BJ (cell line): ENCODE results near the gene CHMP5. TPM values are rescaled to one million over a fixed set of nuclear protein-coding genes. Genes with fewer than 3 reads are reported as not detected.

ENCODE experiments used
- CTCF ChIA-PET: fragments of 350-600 bp; formaldehyde crosslinking; extraction: SDS; loops from one replicate; lab custom pipeline; 2021; ENCODE audit warnings: antibody characterized with exemption, inconsistent platforms; lab: Yijun Ruan, JAX
- POLR2A ChIA-PET: fragments of 300-600 bp; sonication (Branson Sonifier 250); formaldehyde crosslinking; extraction: SDS; loops from one replicate; lab custom pipeline; 2021; ENCODE audit warnings: antibody characterized with exemption; lab: Charles Lee
- DNase-seq: peaks from one replicate; pipeline ENCODE4 v3.0.0-alpha.2; 2011; ENCODE audit warnings: low read depth
- H3K27me3 ChIP-seq: 2 replicates; pipeline ENCODE4 v1.6.0; 2011; ENCODE audit warnings: low read length; ENCODE audit not compliant: control insufficient read depth, insufficient read depth
- H3K36me3 ChIP-seq: 2 replicates; pipeline ENCODE4 v1.5.1; 2011; ENCODE audit warnings: low read length; ENCODE audit not compliant: control insufficient read depth, insufficient read depth
- H3K4me3 ChIP-seq: 2 replicates; pipeline ENCODE4 v1.5.1; 2011; ENCODE audit warnings: low read depth, mild to moderate bottlenecking, control low read depth, low read length
- polyA plus RNA-seq: library from polyadenylated mRNA; depleted of rRNA; stranded (reverse); fragments of >200 nt; gene quantifications from 2 replicates; pipeline ENCODE4 v1.2.3, GENCODE V29; 2011
- TF ChIP-seq, protein P1 (sequence below): IDR thresholded peaks from 2 replicates; pipeline ENCODE4 v1.5.1; 2011; ENCODE audit warnings: low read depth, mild to moderate bottlenecking, control low read depth, inconsistent platforms, low read length, moderate library complexity; ENCODE audit not compliant: insufficient read depth

CHMP5 gene
- polyA plus RNA-seq, 1 experiment = 37.6 TPM

DNA sequence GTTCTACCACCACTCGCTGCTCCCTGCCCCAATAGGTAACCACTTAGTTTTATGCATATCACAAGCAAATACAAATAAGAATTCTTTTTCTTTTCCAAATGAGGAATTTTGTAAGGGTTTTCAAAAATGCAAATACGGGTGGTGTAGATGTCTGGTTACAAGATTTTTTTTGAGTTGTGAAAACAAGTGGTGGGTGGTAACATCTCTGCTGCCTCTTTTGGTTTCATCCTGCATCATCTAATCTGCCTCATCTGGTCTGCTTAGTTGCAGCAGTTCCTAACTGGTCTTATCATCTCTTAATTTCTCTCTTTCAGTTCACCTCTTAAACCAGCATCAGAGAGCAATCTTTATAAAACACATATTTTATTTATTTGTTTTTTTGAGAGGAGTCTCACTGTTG, 30.7 kb downstream of the CHMP5 start:
- Histone ChIP-seq H3K36me3 (peaks cover 10% of the 10 kb centered on the region; the same call in 1 of the 2 replicates), H3K27me3 (no peaks in the 10 kb centered on the region), H3K4me3 (no peak overlapping the region)
- TF ChIP-seq, protein P1, sequence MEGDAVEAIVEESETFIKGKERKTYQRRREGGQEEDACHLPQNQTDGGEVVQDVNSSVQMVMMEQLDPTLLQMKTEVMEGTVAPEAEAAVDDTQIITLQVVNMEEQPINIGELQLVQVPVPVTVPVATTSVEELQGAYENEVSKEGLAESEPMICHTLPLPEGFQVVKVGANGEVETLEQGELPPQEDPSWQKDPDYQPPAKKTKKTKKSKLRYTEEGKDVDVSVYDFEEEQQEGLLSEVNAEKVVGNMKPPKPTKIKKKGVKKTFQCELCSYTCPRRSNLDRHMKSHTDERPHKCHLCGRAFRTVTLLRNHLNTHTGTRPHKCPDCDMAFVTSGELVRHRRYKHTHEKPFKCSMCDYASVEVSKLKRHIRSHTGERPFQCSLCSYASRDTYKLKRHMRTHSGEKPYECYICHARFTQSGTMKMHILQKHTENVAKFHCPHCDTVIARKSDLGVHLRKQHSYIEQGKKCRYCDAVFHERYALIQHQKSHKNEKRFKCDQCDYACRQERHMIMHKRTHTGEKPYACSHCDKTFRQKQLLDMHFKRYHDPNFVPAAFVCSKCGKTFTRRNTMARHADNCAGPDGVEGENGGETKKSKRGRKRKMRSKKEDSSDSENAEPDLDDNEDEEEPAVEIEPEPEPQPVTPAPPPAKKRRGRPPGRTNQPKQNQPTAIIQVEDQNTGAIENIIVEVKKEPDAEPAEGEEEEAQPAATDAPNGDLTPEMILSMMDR = no peak
- ChIA-PET POLR2A (no interaction called here), CTCF (interaction anchor here (1.8 kb wide), 1 partner anchor 120 kb away, joined by 7 read pairs; no protein-coding TSS in a partner anchor)
- no peak for DNase-seq

DNA sequence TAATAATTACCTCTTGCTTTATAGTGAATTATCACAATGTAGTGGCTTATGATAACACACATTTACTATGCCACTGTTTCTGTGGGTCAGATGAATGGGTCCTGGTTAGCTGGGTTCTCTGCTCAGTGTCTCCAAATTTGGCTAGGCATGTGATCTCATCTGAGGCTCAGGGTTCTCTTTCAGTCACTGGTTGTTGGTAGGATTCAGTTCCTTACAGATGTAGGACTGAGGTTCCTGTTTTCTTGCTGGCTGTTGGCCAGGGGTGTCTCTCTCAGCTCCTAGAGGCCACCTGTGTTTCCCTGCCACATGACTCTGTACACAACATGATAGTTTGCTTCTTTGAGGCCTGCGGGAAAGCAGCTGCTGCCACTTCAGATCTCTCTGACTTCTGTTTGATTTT, 32.6 kb downstream of the CHMP5 start:
- Histone ChIP-seq H3K27me3 (no peaks in the 10 kb centered on the region), H3K36me3 (peaks cover 12% of the 10 kb centered on the region), H3K4me3 (no peak overlapping the region)
- ChIA-PET CTCF (interaction anchor here (1.0 to 1.8 kb wide), 5 partner anchors 10 to 169 kb away, joined by 4 to 7 read pairs (median 5); no protein-coding TSS in a partner anchor), POLR2A (no interaction called here)
- DNase-seq = no peak
- TF ChIP-seq, protein P1 = no peak

DNA sequence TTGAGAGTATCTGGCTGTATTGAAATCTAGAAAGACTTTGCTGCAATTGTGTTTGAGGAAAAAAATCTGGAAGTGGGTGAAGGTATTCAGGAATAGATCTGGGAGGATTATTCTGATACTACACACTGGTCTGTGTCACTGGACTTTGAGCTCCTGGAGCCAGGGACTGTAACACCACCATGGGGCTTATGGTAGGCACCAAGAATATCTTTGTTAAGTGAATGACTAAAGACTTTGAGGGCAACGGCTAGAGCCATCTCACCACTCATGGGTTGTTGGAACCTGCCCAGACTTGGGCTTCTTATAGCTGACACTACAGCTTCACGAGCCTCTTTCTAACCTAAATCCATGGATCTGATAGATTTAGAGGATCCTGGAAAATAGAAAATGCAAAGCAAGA, 35.7 kb downstream of the CHMP5 start:
- peaks cover 13% of the 10 kb centered on the region for H3K36me3 ChIP-seq
- H3K4me3 ChIP-seq = no peak overlapping the region
- DNase-seq = no peak
- TF ChIP-seq, protein P1 = no peak
- ChIA-PET CTCF (interaction anchor here (1.2 kb wide), 1 partner anchor 167 kb away, joined by 3 read pairs; no protein-coding TSS in a partner anchor), POLR2A (no interaction called here)
- no peaks in the 10 kb centered on the region for H3K27me3 ChIP-seq

DNA sequence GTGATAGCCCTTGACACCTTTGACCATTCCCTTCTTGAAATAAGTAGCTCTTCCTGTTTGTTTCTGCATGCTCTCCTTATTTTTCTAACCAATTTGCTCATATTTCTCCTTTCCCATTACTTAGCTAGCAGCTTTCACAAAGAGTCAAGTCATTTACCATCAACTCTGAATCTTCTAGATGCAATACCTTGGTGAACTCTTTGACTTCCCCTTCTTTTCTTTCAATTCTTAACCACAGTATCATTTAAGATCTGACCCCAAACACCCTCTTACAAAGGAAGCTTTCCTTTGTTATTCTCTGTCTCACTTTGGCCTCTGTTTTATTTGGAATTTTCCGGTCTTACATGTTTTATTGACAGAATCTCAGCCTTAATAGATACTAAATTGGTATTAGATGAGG, 39.5 kb downstream of the CHMP5 start:
- POLR2A ChIA-PET = no interaction called here
- DNase-seq = no peak
- TF ChIP-seq, protein P1 = no peak
- CTCF ChIA-PET = no interaction called here
- peaks cover 22% of the 10 kb centered on the region for H3K36me3 ChIP-seq
- no peaks in the 10 kb centered on the region for H3K27me3 ChIP-seq
- no peak overlapping the region for H3K4me3 ChIP-seq

DNA sequence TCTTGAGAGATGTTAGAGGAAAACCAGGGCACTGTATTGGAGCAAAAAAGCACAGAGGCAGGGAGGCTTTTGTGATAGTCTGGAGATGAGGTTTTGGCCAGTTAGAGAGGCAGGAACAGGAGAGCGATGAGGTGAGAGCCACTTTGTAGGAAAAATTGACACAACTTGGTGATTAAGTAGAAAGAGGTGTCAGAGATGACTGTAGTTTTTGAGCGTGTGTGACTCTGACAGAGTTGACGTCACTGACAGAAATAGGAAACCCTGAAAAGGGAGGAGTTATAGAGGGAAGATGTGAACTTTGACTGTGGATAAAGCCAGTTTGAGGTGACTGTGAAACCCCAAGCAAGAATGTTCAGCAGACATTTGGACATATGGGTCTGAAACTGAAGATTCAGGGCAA, 41.2 kb downstream of the CHMP5 start:
- H3K36me3 ChIP-seq = peaks cover 23% of the 10 kb centered on the region
- ChIA-PET POLR2A (no interaction called here), CTCF (no interaction called here)
- no peak overlapping the region for H3K4me3 ChIP-seq
- DNase-seq = no peak
- TF ChIP-seq, protein P1 = no peak
- H3K27me3 ChIP-seq = no peaks in the 10 kb centered on the region
